Activated CD4-positive, alpha-beta T cell treated with anti-CD3 and anti-CD28 coated beads, Interleukin-2, amount 10 ng/mL, durations not matched to agents 7 days and 5 days (primary cell): ENCODE measurements around the gene AK4. TPM values are rescaled to one million over a fixed set of nuclear protein-coding genes. Genes with fewer than 3 reads are reported as not detected.
A peak's percentile ranks its signal among the peaks of the same experiment; 100 is the strongest.

Experiments
- CTCF ChIA-PET: fragments of 350-600 bp; sonication (Branson Sonifier 250); formaldehyde crosslinking; loops from one replicate; lab custom pipeline; 2021; ENCODE audit warnings: antibody characterized with exemption; lab: Charles Lee
- POLR2A ChIA-PET: fragments of 350-600 bp; sonication (Branson Sonifier 250); formaldehyde crosslinking; loops from one replicate; lab custom pipeline; 2021; ENCODE audit warnings: antibody characterized with exemption; lab: Charles Lee
- DNase-seq: peaks from one replicate; pipeline ENCODE4 v3.0.0-alpha.2; 2020
- H3K27ac Mint-ChIP-seq: one replicate; pipeline ENCODE4 v1.8.0; 2021; ENCODE audit warnings: mild to moderate bottlenecking, moderate library complexity, mixed read lengths
- H3K27me3 Mint-ChIP-seq: one replicate; pipeline ENCODE4 v1.8.0; 2021; ENCODE audit warnings: mixed read lengths
- H3K36me3 Mint-ChIP-seq: one replicate; pipeline ENCODE4 v1.8.0; 2021; ENCODE audit warnings: low read depth, mixed read lengths
- H3K4me1 Mint-ChIP-seq: one replicate; pipeline ENCODE4 v1.8.0; 2021; ENCODE audit warnings: mixed read lengths
- H3K4me3 Mint-ChIP-seq: one replicate; pipeline ENCODE4 v1.8.0; 2021; ENCODE audit warnings: mild to moderate bottlenecking, moderate library complexity, mixed read lengths
- H3K9me3 Mint-ChIP-seq: one replicate; pipeline ENCODE4 v1.8.0; 2021; ENCODE audit warnings: mixed read lengths
- total RNA-seq, 2 experiments: library from RNA; stranded (reverse); gene quantifications; one replicate each; pipeline ENCODE4 v1.2.3, GENCODE V29; 2021

AK4 gene
- total RNA-seq, 2 experiments from 2014 or later = 37.3 to 42.6 TPM

- Mint-ChIP-seq H3K4me1 (peaks cover 20% of the 10 kb centered on the region), H3K36me3 (no peaks in the 10 kb centered on the region), H3K9me3 (no peaks in the 10 kb centered on the region), H3K4me3 (peak overlapping the region; percentile 83), H3K27me3 (peaks cover 9% of the 10 kb centered on the region), H3K27ac (peak overlapping the region; percentile 55)
- ChIA-PET POLR2A (interaction anchor here (0.6 kb wide), 1 partner anchor 183 kb away, joined by 3 read pairs; no protein-coding TSS in a partner anchor), CTCF (interaction anchor here (0.7 to 1.4 kb wide), 10 partner anchors 9 to 182 kb away, joined by 3 to 4 read pairs (median 3); partner anchors contain the start of gene DNAJC6)
- no peak for DNase-seq
These were observed 105.9 kb downstream of the AK4 start for GRCh38 chr1:65253800-65254319.

GRCh38 chr1:65254320-65255034, 106.5 kb downstream of the AK4 start:
- ChIA-PET CTCF (interaction anchor here (0.6 to 1.4 kb wide), 11 partner anchors 8 to 189 kb away, joined by 3 to 4 read pairs (median 3); partner anchors contain the start of gene DNAJC6), POLR2A (interaction anchor here (0.6 kb wide), 1 partner anchor 183 kb away, joined by 3 read pairs; no protein-coding TSS in a partner anchor)

GRCh38 chr1:65255035-65255655, 107.1 kb downstream of the AK4 start:
- H3K4me3 Mint-ChIP-seq = peak overlapping the region; percentile 83
- ChIA-PET CTCF (interaction anchor here (0.8 to 1.4 kb wide), 4 partner anchors 7 to 181 kb away, joined by 3 to 4 read pairs (median 3); no protein-coding TSS in a partner anchor), POLR2A (no interaction called here)
- peaks cover 32% of the 10 kb centered on the region for H3K4me1 Mint-ChIP-seq
- no peaks in the 10 kb centered on the region for H3K9me3 Mint-ChIP-seq
- DNase-seq = no peak
- peak overlapping the region; percentile 59 for H3K27ac Mint-ChIP-seq
- H3K27me3 Mint-ChIP-seq = peaks cover 9% of the 10 kb centered on the region
- H3K36me3 Mint-ChIP-seq = no peaks in the 10 kb centered on the region

More at GRCh38 chr1:65254320-65255034, 106.5 kb downstream of the AK4 start:
- no peaks in the 10 kb centered on the region for H3K9me3 Mint-ChIP-seq
- H3K36me3 Mint-ChIP-seq = no peaks in the 10 kb centered on the region
- peak; percentile 86 for DNase-seq
- H3K4me1 Mint-ChIP-seq = peaks cover 25% of the 10 kb centered on the region
- peaks cover 9% of the 10 kb centered on the region for H3K27me3 Mint-ChIP-seq
- H3K27ac Mint-ChIP-seq = no peak overlapping the region
- peak overlapping the region; percentile 83 for H3K4me3 Mint-ChIP-seq

- peaks cover 9% of the 10 kb centered on the region for H3K27me3 Mint-ChIP-seq
These were observed 107.7 kb downstream of the AK4 start for GRCh38 chr1:65255656-65256050.

GRCh38 chr1:65256860-65257708, 109.1 kb downstream of the AK4 start:
- Mint-ChIP-seq H3K36me3 (no peaks in the 10 kb centered on the region), H3K27me3 (peaks cover 7% of the 10 kb centered on the region), H3K9me3 (no peaks in the 10 kb centered on the region), H3K4me3 (no peak overlapping the region), H3K4me1 (peaks cover 44% of the 10 kb centered on the region), H3K27ac (no peak overlapping the region)
- ChIA-PET CTCF (interaction anchor here (1.1 to 1.3 kb wide), 3 partner anchors 9 to 202 kb away, joined by 3 to 4 read pairs (median 3); no protein-coding TSS in a partner anchor), POLR2A (no interaction called here)
- no peak for DNase-seq

More at GRCh38 chr1:65255656-65256050, 107.7 kb downstream of the AK4 start:
- no peaks in the 10 kb centered on the region for H3K36me3 Mint-ChIP-seq
- no peaks in the 10 kb centered on the region for H3K9me3 Mint-ChIP-seq
- ChIA-PET POLR2A (no interaction called here), CTCF (no interaction called here)
- peaks cover 37% of the 10 kb centered on the region for H3K4me1 Mint-ChIP-seq
- DNase-seq = no peak
- H3K4me3 Mint-ChIP-seq = peak overlapping the region; percentile 18
- H3K27ac Mint-ChIP-seq = no peak overlapping the region

- POLR2A ChIA-PET = no interaction called here
- DNase-seq = no peak
- peaks cover 7% of the 10 kb centered on the region for H3K27me3 Mint-ChIP-seq
- H3K36me3 Mint-ChIP-seq = no peaks in the 10 kb centered on the region
- CTCF ChIA-PET = interaction anchor here (1.1 to 1.3 kb wide), 3 partner anchors 20 to 201 kb away, joined by 3 read pairs; no protein-coding TSS in a partner anchor
- H3K27ac Mint-ChIP-seq = no peak overlapping the region
- no peak overlapping the region for H3K4me3 Mint-ChIP-seq
- H3K4me1 Mint-ChIP-seq = peaks cover 44% of the 10 kb centered on the region
- no peaks in the 10 kb centered on the region for H3K9me3 Mint-ChIP-seq
These were observed 110.1 kb downstream of the AK4 start for GRCh38 chr1:65258106-65258505.

- no peak overlapping the region for H3K27ac Mint-ChIP-seq
- H3K36me3 Mint-ChIP-seq = no peaks in the 10 kb centered on the region
- DNase-seq = no peak
- ChIA-PET POLR2A (no interaction called here), CTCF (no interaction called here)
- no peak overlapping the region for H3K4me3 Mint-ChIP-seq
- H3K9me3 Mint-ChIP-seq = no peaks in the 10 kb centered on the region
- H3K27me3 Mint-ChIP-seq = peaks cover 20% of the 10 kb centered on the region
- peaks cover 39% of the 10 kb centered on the region for H3K4me1 Mint-ChIP-seq
These were observed 111.8 kb downstream of the AK4 start for GRCh38 chr1:65259816-65260215.

GRCh38 chr1:65260851-65261473, 113.0 kb downstream of the AK4 start:
- no peak overlapping the region for H3K4me3 Mint-ChIP-seq
- CTCF ChIA-PET = interaction anchor here (1.1 kb wide), 1 partner anchor 52 kb away, joined by 3 read pairs; no protein-coding TSS in a partner anchor
- POLR2A ChIA-PET = no interaction called here
- H3K27ac Mint-ChIP-seq = no peak overlapping the region
- H3K36me3 Mint-ChIP-seq = no peaks in the 10 kb centered on the region
- H3K9me3 Mint-ChIP-seq = no peaks in the 10 kb centered on the region
- DNase-seq = no peak
- peaks cover 34% of the 10 kb centered on the region for H3K4me1 Mint-ChIP-seq
- peaks cover 23% of the 10 kb centered on the region for H3K27me3 Mint-ChIP-seq

GRCh38 chr1:65263286-65263685, 115.3 kb downstream of the AK4 start:
- ChIA-PET CTCF (interaction anchor here (1.0 kb wide), 1 partner anchor 148 kb away, joined by 3 read pairs; no protein-coding TSS in a partner anchor), POLR2A (no interaction called here)
- Mint-ChIP-seq H3K27ac (no peak overlapping the region), H3K9me3 (no peaks in the 10 kb centered on the region), H3K36me3 (no peaks in the 10 kb centered on the region), H3K4me1 (peaks cover 41% of the 10 kb centered on the region), H3K27me3 (peaks cover 35% of the 10 kb centered on the region), H3K4me3 (no peak overlapping the region)
- DNase-seq = no peak

- POLR2A ChIA-PET = no interaction called here
- H3K36me3 Mint-ChIP-seq = no peaks in the 10 kb centered on the region
- no peak for DNase-seq
- H3K27ac Mint-ChIP-seq = no peak overlapping the region
- H3K4me3 Mint-ChIP-seq = peak overlapping the region; percentile 23
- H3K9me3 Mint-ChIP-seq = no peaks in the 10 kb centered on the region
- CTCF ChIA-PET = interaction anchor here (0.5 to 1.0 kb wide), 2 partner anchors 10 to 914 kb away, joined by 3 to 4 read pairs; no protein-coding TSS in a partner anchor
- peaks cover 36% of the 10 kb centered on the region for H3K4me1 Mint-ChIP-seq
- H3K27me3 Mint-ChIP-seq = peaks cover 39% of the 10 kb centered on the region
These were observed 116.4 kb downstream of the AK4 start for GRCh38 chr1:65264197-65264929.

GRCh38 chr1:65265296-65265650, 117.3 kb downstream of the AK4 start:
- ChIA-PET POLR2A (no interaction called here), CTCF (interaction anchor here (1.0 kb wide), 1 partner anchor 11 kb away, joined by 3 read pairs; no protein-coding TSS in a partner anchor)
- Mint-ChIP-seq H3K4me1 (peaks cover 27% of the 10 kb centered on the region), H3K27ac (no peak overlapping the region), H3K27me3 (peaks cover 45% of the 10 kb centered on the region), H3K4me3 (peak overlapping the region; percentile 65), H3K9me3 (no peaks in the 10 kb centered on the region), H3K36me3 (no peaks in the 10 kb centered on the region)
- no peak for DNase-seq
